Stomach (tissue), 9 donors: ENCODE data around the gene BPIFB6. TPM values are rescaled to one million over a fixed set of nuclear protein-coding genes. Genes with fewer than 3 reads are reported as not detected.

ENCODE experiments used
- DNase-seq, 2 donors: peaks; one replicate each; pipeline versions ENCODE4 v3.0.0 to v3.0.0-alpha.2; 2013 to 2019
- H3K27ac ChIP-seq, 5 donors: fragments of 200-600 bp in 4 of 5; sonication (generic) in 4 of 5; one replicate each; pipeline ENCODE4 v1.5.1; 2013 to 2019; ENCODE audit warnings: mild to moderate bottlenecking in 1 of 5, moderate library complexity in 1 of 5
- H3K27me3 ChIP-seq, 3 donors: fragments of 200-600 bp; sonication (generic); one replicate each; pipeline ENCODE4 v1.5.1; 2017 to 2019; ENCODE audit warnings: mixed run types in 1 of 3
- H3K36me3 ChIP-seq, 4 donors: fragments of 200-600 bp; sonication (generic); 1 replicate in 3 of 4; 2 replicates in 1 of 4; pipeline ENCODE4 v1.5.1; 2016 to 2019
- H3K4me1 ChIP-seq, 4 donors: fragments of 200-600 bp; sonication (generic); one replicate each; pipeline ENCODE4 v1.5.1; 2016 to 2019
- H3K4me3 ChIP-seq, 4 donors: fragments of 200-600 bp; sonication (generic) in 3 of 4; one replicate each; pipeline ENCODE4 v1.5.1; 2016 to 2019; ENCODE audit warnings: mild to moderate bottlenecking in 1 of 4
- H3K9me3 ChIP-seq, 4 donors: fragments of 200-600 bp; sonication (generic); one replicate each; pipeline ENCODE4 v1.5.1; 2016 to 2019
- CTCF ChIP-seq, 7 experiments: fragments of 450-650 bp in 4 of 7; fragments of 200-600 bp in 3 of 7; sonication (generic) in 3 of 7; IDR thresholded peaks; one replicate each; pipeline ENCODE4 v1.5.1; 2016 to 2019; ENCODE audit warnings: antibody characterized with exemption in 7 of 7, control low read depth in 2 of 7, mild to moderate bottlenecking in 1 of 7
- EP300 ChIP-seq: sonication (generic); formaldehyde crosslinking; IDR thresholded peaks from one replicate; pipeline ENCODE4 v1.6.1; 2017; ENCODE audit warnings: antibody characterized with exemption
- POLR2A ChIP-seq, 4 donors: fragments of 450-650 bp; IDR thresholded peaks; one replicate each; pipeline ENCODE4 v1.6.1; 2016; ENCODE audit warnings: antibody characterized with exemption in 4 of 4, control low read depth in 2 of 4, mild to moderate bottlenecking in 1 of 4, moderate library complexity in 1 of 4
- POLR2AphosphoS5 ChIP-seq, 3 donors: sonication (generic); formaldehyde crosslinking; IDR thresholded peaks; one replicate each; pipeline ENCODE4 v1.6.1; 2016; ENCODE audit warnings: antibody characterized with exemption in 3 of 3
- WGBS, 5 donors: extraction: QIAGEN DNeasy Blood & Tissue Kit in 3 of 5; methylation state at CpG; one replicate each; pipeline versions ENCODE4 v1.1.5 to v1.1.7; 2013 to 2018; 5-methylcytosine and 5-hydroxymethylcytosine counted together
- intact Hi-C: fragments of 100-400 bp; cut with DNase I; formaldehyde crosslinking; loops from one replicate; pipeline ENCODE4 v1.15.1; 2023; ENCODE audit warnings: low total_unique reads
- polyA plus RNA-seq, 3 donors: library from polyadenylated mRNA; stranded (reverse); fragments of 200-250 nt; gene quantifications; one replicate each; pipeline ENCODE4 v1.2.3, GENCODE V29; 2013
- total RNA-seq, 5 donors: library from RNA; depleted of rRNA; stranded (reverse); fragments of >200 nt; gene quantifications; one replicate each; pipeline versions ENCODE4 v1.1.0 to v1.2.3, GENCODE V29; 2014 to 2016
- donor health status: healthy with polysubstance abuse.
- donor health status: Bipolar disorder and iron deficiency.
- donor health status: healthy.

BPIFB6 gene
- total and polyA plus RNA-seq, 8 donors = not detected

- intact Hi-C loops = no loop called here
- no peak for TF ChIP-seq POLR2A (IDR thresholded peaks at IDR 0.05)
- no peak for TF ChIP-seq CTCF (IDR thresholded peaks at IDR 0.05)
- no peak for TF ChIP-seq EP300
- no peak for TF ChIP-seq POLR2AphosphoS5 (IDR thresholded peaks at IDR 0.05)
- no peak for DNase-seq
- no peak within 1 kb of the TSS for H3K27ac ChIP-seq
- H3K36me3 ChIP-seq = no peaks in the 10 kb centered on the region
- peaks cover 0 to 8% (median 0%) of the 10 kb centered on the region in 3 donors for H3K27me3 ChIP-seq
- H3K4me1 ChIP-seq = peaks cover 0 to 4% (median 0%) of the 10 kb centered on the region in 4 donors
- peaks cover 0 to 7% (median 0%) of the 10 kb centered on the region in 4 donors for H3K9me3 ChIP-seq
- WGBS, 5 donors = 71 to 86% (median 76%) methylated on average over 9 to 11 of the region's 11 CpGs
- no peak within 1 kb of the TSS for H3K4me3 ChIP-seq
Measured at GRCh38 chr20:33007376-33008335, 23.8 kb upstream of the BPIFB6 start, which contains the start of gene BPIFB2. BPIFB2 (plus strand) TSS chr20:33007704; CDS start chr20:33008575, 871 bp downstream.

- no peak overlapping the region for H3K27ac ChIP-seq
- 85 to 89% (median 88%) methylated on average over 21 to 23 of the region's 23 CpGs for WGBS, 5 donors
- intact Hi-C loops = no loop called here
- no peak for DNase-seq
- H3K27me3 ChIP-seq = peaks cover 0 to 17% (median 0%) of the 10 kb centered on the region in 3 donors
- peaks cover 0 to 4% (median 0%) of the 10 kb centered on the region in 4 donors for H3K4me1 ChIP-seq
- TF ChIP-seq EP300 (no peak), POLR2AphosphoS5 (IDR thresholded peaks at IDR 0.05) (no peak), POLR2A (IDR thresholded peaks at IDR 0.05) (no peak), CTCF (IDR thresholded peaks at IDR 0.05) (no peak)
- peaks cover 0 to 7% (median 0%) of the 10 kb centered on the region in 4 donors for H3K9me3 ChIP-seq
- H3K36me3 ChIP-seq = no peaks in the 10 kb centered on the region
- H3K4me3 ChIP-seq = no peak overlapping the region
Measured at GRCh38 chr20:33008336-33009213, 22.9 kb upstream of the BPIFB6 start.

- Histone ChIP-seq H3K36me3 (no peaks in the 10 kb centered on the region), H3K4me3 (no peak overlapping the region), H3K4me1 (peaks cover 0 to 4% (median 0%) of the 10 kb centered on the region in 4 donors), H3K9me3 (peaks cover 0 to 7% (median 0%) of the 10 kb centered on the region in 4 donors), H3K27ac (no peak overlapping the region), H3K27me3 (peaks cover 0 to 26% (median 0%) of the 10 kb centered on the region in 3 donors)
- TF ChIP-seq EP300 = no peak
- no peak for TF ChIP-seq POLR2AphosphoS5 (IDR thresholded peaks at IDR 0.05)
- TF ChIP-seq POLR2A (IDR thresholded peaks at IDR 0.05) = no peak
- TF ChIP-seq CTCF (IDR thresholded peaks at IDR 0.05) = no peak
- 51 to 54% (median 53%) methylated on average over 19 of the region's 19 CpGs for WGBS, 5 donors
- DNase-seq = peak in 1 of 2 donors; percentile 12
- intact Hi-C loops = no loop called here
Measured at GRCh38 chr20:33009214-33010132, 22.0 kb upstream of the BPIFB6 start.
